ENCODE data around the gene RGS3. TPM values are rescaled to one million over a fixed set of nuclear protein-coding genes. Genes with fewer than 3 reads are reported as not detected.

The RGS3 gene
- polyA plus RNA-seq, 1 of the 3 experiments (the other 2 are of a cell fraction) = 50.6 TPM

GRCh38 chr9:113600023-113600823 lies 136.7 kb downstream of the RGS3 start:
- POLR2A ChIA-PET = no interaction called here
- H3K4me2 ChIP-seq = peak overlapping the region; percentile 97
- H4K20me1 ChIP-seq (ENCODE audit: insufficient read depth) = peaks cover 23% of the 10 kb centered on the region
- H3F3A ChIP-seq (replicated peaks; ENCODE audit: insufficient read depth) = peaks cover 24% of the 10 kb centered on the region
- peak overlapping the region in 1 of 2 experiments; percentile 87; a peak in 2 of 4 replicates for H3K27ac ChIP-seq (ENCODE audit: low read depth in 2 of 2, low read length in 1 of 2)
- no peak for DNase-seq
- CTCF ChIA-PET = interaction anchor here (1.4 to 44.7 kb wide), 4 partner anchors 8 to 154 kb away, joined by 4 to 1335 read pairs (median 8); no protein-coding TSS in a partner anchor
- H3K36me3 ChIP-seq (replicated peaks in 1 of 2; ENCODE audit: control insufficient read depth in 1 of 2, insufficient read depth in 2 of 2, low read length in 1 of 2) = peaks cover 12 to 19% of the 10 kb centered on the region in 2 experiments
- peak overlapping the region; percentile 37; the same call in 1 of the 2 replicates for H3K9ac ChIP-seq
- 57% methylated on average over 9 of the region's 12 CpGs for WGBS (ENCODE audit: low lambda C conversion rate)
- no peak overlapping the region for H2AFZ ChIP-seq (ENCODE audit: low read depth)
- peaks cover 33 to 50% of the 10 kb centered on the region in 2 experiments; a peak in 3 of 4 replicates for H3K4me1 ChIP-seq (ENCODE audit: control insufficient read depth in 1 of 2, insufficient read depth in 2 of 2, low read depth in 1 of 2, low read length in 1 of 2)
- H3K9me3 ChIP-seq = no peaks in the 10 kb centered on the region
- H3K27me3 ChIP-seq (ENCODE audit: insufficient read depth) = no peaks in the 10 kb centered on the region
- TF ChIP-seq MXI1 (IDR thresholded peaks at IDR 0.05; ENCODE audit: low read depth, low read length) (no peak), FOSL2 (IDR thresholded peaks at IDR 0.05; ENCODE audit: borderline replicate concordance, low read depth) (peak; percentile 15; the same call in 1 of the 2 replicates), ELF1 (IDR thresholded peaks at IDR 0.05) (no peak), RAD21 (IDR thresholded peaks at IDR 0.05; ENCODE audit: low read length) (no peak), MAX (IDR thresholded peaks at IDR 0.05; ENCODE audit: low read depth) (no peak), FOXM1 (IDR thresholded peaks at IDR 0.05; ENCODE audit: low read depth) (no peak), JUND (IDR thresholded peaks at IDR 0.05) (no peak), POLR2AphosphoS5 (IDR thresholded peaks at IDR 0.05; ENCODE audit: low read depth, low read length) (0 out of 2 replicates have a peak, but pooled peaks have one; percentile 1), RCOR1 (IDR thresholded peaks at IDR 0.05; ENCODE audit: low read length) (no peak), IRF3 (IDR thresholded peaks at IDR 0.05; ENCODE audit: low read depth, low read length) (no peak), ZBTB33 (IDR thresholded peaks at IDR 0.05; ENCODE audit: borderline replicate concordance, low read depth) (no peak), USF1 (IDR thresholded peaks at IDR 0.05; ENCODE audit: borderline replicate concordance, low read depth) (no peak), FOXJ3 (CRISPR knock-in tag; IDR thresholded peaks at IDR 0.05) (no peak), TCF12 (IDR thresholded peaks at IDR 0.05) (no peak), RFX5 (IDR thresholded peaks at IDR 0.05; ENCODE audit: low read length) (no peak), MEF2A (IDR thresholded peaks at IDR 0.05; ENCODE audit: borderline replicate concordance, low read depth) (no peak), SIN3A (IDR thresholded peaks at IDR 0.05; ENCODE audit: borderline replicate concordance, low read depth, low read length) (no peak), REST (IDR thresholded peaks at IDR 0.05; ENCODE audit: low read depth, low read length) (no peak), SMC3 (IDR thresholded peaks at IDR 0.05; ENCODE audit: low read depth, low read length) (no peak), NFIC (IDR thresholded peaks at IDR 0.05; ENCODE audit: borderline replicate concordance) (peak; percentile 28; the same call in 1 of the 2 replicates), CTCF (IDR thresholded peaks at IDR 0.05) (no peak), YY1 (IDR thresholded peaks at IDR 0.05; ENCODE audit: low read depth) (no peak), GATA2 (CRISPR knock-in tag; IDR thresholded peaks at IDR 0.05) (no peak), GABPA (IDR thresholded peaks at IDR 0.05; ENCODE audit: low read depth) (no peak)
- H3K4me3 ChIP-seq (ENCODE audit: low read depth in 2 of 2, low read length in 1 of 2) = no peak overlapping the region
- H3K79me2 ChIP-seq (ENCODE audit: insufficient read depth) = peaks cover 32% of the 10 kb centered on the region
- no peaks in the 10 kb centered on the region for H3K9me2 ChIP-seq
